GM12878 (cell line): ENCODE results near the gene AP1M2.

Experiments
- CTCF ChIP-seq, 3 experiments: IDR thresholded peaks in 2 of 3; conservative IDR thresholded peaks in 1 of 3; 2 replicates each; pipeline ENCODE4 v1.5.1; 2011; ENCODE audit warnings: low read depth in 3 of 3, low read length in 3 of 3, mild to moderate bottlenecking in 3 of 3, control low read depth in 2 of 3, moderate library complexity in 2 of 3, inconsistent platforms in 1 of 3, mixed read lengths in 1 of 3; ENCODE audit not compliant: control insufficient read depth in 2 of 3, insufficient read depth in 1 of 3; ENCODE audit errors: extremely low read depth in 1 of 3
- EP300 ChIP-seq, 2 experiments: fragments of 150-350 bp in 1 of 2; IDR thresholded peaks; 2 replicates each; pipeline ENCODE4 v1.6.1; 2011 to 2012; ENCODE audit warnings: low read depth in 2 of 2, low read length in 2 of 2, borderline replicate concordance in 1 of 2, improper control_type of control experiment in 1 of 2, inconsistent platforms in 1 of 2; ENCODE audit not compliant: control insufficient read depth in 1 of 2
- GABPA ChIP-seq: IDR thresholded peaks from 2 replicates; pipeline ENCODE4 v1.6.1; 2014; ENCODE audit warnings: antibody characterized with exemption, low read depth, mild to moderate bottlenecking, inconsistent platforms
- KDM1A ChIP-seq: fragments of 200-600 bp; sonication (generic); IDR thresholded peaks from 2 replicates; pipeline ENCODE4 v1.6.1; 2016; ENCODE audit warnings: borderline replicate concordance
- PAX8 ChIP-seq: fragments of 450-650 bp; IDR thresholded peaks from 2 replicates; pipeline ENCODE4 v1.6.1; 2017; ENCODE audit warnings: mild to moderate bottlenecking, moderate library complexity
- PBX3 ChIP-seq: IDR thresholded peaks from 2 replicates; pipeline ENCODE4 v1.6.1; 2011; ENCODE audit warnings: mild to moderate bottlenecking, low read depth, low read length, moderate library complexity; ENCODE audit not compliant: insufficient replicate concordance
- RB1 ChIP-seq: fragments of 450-650 bp; formaldehyde crosslinking; IDR thresholded peaks from 2 replicates; pipeline ENCODE4 v1.6.1; 2017; ENCODE audit warnings: mild to moderate bottlenecking, borderline replicate concordance
- SRF ChIP-seq, 2 experiments: IDR thresholded peaks; 2 replicates each; pipeline ENCODE4 v1.6.1; 2011; ENCODE audit warnings: low read depth in 2 of 2, low read length in 2 of 2, mild to moderate bottlenecking in 1 of 2, moderate library complexity in 1 of 2
- ZZZ3 ChIP-seq: IDR thresholded peaks from 2 replicates; pipeline ENCODE4 v1.6.1; 2011; ENCODE audit warnings: low read depth; ENCODE audit not compliant: control insufficient read depth, insufficient read length
- TF ChIP-seq, protein P1 (sequence below): IDR thresholded peaks from 2 replicates; pipeline ENCODE4 v1.6.1; 2011; ENCODE audit warnings: low read depth, low read length, improper control_type of control experiment, borderline replicate concordance
- TF ChIP-seq, protein P2 (sequence below): IDR thresholded peaks from 2 replicates; pipeline ENCODE4 v1.6.1; 2012; ENCODE audit warnings: low read depth, low read length, improper control_type of control experiment

DNA sequence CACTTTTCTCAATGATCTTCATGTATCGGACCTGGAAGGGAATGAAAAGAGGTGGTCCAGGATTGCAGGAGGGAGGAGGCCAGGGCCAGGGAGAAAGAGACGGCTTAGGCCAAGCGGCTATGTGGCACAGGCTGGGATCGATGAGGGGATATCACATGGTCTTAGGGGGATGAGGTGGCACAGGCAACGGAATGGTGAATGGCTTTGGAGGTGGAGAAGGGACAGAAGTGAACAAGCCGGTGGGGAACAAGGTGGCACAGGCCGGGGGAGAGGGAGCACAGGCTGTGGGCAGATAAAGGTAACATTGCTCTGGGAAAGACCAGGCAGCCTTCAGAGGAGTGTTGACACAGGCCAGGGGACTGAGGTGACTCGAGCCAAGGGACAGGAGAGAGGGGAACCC lies 12.7 kb downstream of the AP1M2 start:
- TF ChIP-seq GABPA: no peak
- TF ChIP-seq PAX8: no peak
- no peak for TF ChIP-seq CTCF (IDR thresholded peaks at IDR 0.05 in 2 of 3, conservative IDR thresholded peaks at IDR 0.05 in 1 of 3; ENCODE audit: control insufficient read depth in 2 of 3, extremely low read depth in 1 of 3, insufficient read depth in 1 of 3, low read depth in 3 of 3, low read length in 3 of 3)
- TF ChIP-seq RB1: no peak
- TF ChIP-seq KDM1A: no peak
- TF ChIP-seq, protein P1, sequence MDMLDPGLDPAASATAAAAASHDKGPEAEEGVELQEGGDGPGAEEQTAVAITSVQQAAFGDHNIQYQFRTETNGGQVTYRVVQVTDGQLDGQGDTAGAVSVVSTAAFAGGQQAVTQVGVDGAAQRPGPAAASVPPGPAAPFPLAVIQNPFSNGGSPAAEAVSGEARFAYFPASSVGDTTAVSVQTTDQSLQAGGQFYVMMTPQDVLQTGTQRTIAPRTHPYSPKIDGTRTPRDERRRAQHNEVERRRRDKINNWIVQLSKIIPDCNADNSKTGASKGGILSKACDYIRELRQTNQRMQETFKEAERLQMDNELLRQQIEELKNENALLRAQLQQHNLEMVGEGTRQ: no peak
- TF ChIP-seq, protein P2, sequence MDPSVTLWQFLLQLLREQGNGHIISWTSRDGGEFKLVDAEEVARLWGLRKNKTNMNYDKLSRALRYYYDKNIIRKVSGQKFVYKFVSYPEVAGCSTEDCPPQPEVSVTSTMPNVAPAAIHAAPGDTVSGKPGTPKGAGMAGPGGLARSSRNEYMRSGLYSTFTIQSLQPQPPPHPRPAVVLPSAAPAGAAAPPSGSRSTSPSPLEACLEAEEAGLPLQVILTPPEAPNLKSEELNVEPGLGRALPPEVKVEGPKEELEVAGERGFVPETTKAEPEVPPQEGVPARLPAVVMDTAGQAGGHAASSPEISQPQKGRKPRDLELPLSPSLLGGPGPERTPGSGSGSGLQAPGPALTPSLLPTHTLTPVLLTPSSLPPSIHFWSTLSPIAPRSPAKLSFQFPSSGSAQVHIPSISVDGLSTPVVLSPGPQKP: no peak
- no peak for TF ChIP-seq EP300 (IDR thresholded peaks at IDR 0.05; ENCODE audit: borderline replicate concordance in 1 of 2, control insufficient read depth in 1 of 2, low read depth in 2 of 2, low read length in 2 of 2)
- TF ChIP-seq ZZZ3: no peak
- TF ChIP-seq PBX3: no peak
- TF ChIP-seq SRF (IDR thresholded peaks at IDR 0.05; ENCODE audit: low read depth in 2 of 2, low read length in 2 of 2): no peak
